ENCODE data around the gene ADGRL2. TPM values are rescaled to one million over a fixed set of nuclear protein-coding genes. Genes with fewer than 3 reads are reported as not detected.

The ADGRL2 gene
- total RNA-seq, 1 donor from 2014 or later: 270 TPM

DNA sequence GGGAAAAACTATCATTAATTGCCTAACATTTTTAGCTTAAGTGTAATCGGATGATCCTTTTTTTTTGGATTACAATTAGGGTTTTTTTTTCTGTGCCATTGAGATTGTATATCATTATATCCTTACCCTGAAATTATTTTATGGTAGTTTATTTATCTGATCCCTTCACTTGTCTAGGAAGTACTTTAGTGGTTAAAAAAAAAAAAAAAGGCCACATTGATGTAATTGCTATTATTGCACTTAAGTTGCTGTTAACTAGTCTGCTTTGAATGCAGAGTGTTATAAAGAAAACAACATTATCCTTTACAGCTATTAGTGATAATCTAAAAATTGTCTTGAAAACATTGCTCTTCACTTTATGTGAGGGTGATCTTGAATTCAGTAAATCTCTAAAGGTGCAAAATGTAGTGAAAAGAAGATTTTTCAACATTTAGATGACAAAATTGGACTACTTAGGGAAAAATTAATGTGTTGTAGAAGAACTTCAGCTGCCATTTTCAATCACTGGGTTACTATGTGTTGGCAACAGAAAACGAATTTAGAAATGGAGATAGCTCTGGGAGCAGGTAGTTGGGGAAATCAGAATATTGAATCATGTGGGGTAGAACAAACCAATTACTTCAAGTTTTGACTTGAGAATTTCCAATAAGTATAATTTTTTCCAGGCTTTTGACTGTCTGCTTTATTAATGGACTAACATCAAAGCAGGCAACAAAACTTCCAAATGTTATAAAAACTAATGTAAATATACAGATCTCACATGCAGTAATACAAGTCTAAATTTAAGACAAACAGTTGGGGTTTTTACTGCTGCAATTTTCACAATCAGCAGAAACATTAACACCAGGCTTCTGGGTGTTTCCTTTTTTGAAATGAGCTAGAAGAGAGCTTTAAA lies 5.0 kb downstream of the ADGRL2 start:
- peak overlapping the region; percentile 88 for H3K4me2 ChIP-seq
- Mint-ChIP-seq H3K27me3 (ENCODE audit: insufficient read depth, low read depth) (peaks cover 5% of the 10 kb centered on the region), H3K4me1 (peaks cover 50% of the 10 kb centered on the region), H3K27ac (peak overlapping the region; percentile 93), H3K4me3 (peak overlapping the region; percentile 85), H3K36me3 (peaks cover 4% of the 10 kb centered on the region), H3K9me3 (no peaks in the 10 kb centered on the region)
- peak overlapping the region; percentile 97 for H3K27ac ChIP-seq
- H2AFZ ChIP-seq (replicated peaks): no peak overlapping the region
- H3K9ac ChIP-seq: peak overlapping the region; percentile 40
- peaks cover 61% of the 10 kb centered on the region for H3K4me1 ChIP-seq
- H3K36me3 ChIP-seq: no peaks in the 10 kb centered on the region
- no peak for DNase-seq (ENCODE audit: low spot score)
- H3F3A ChIP-seq (ENCODE audit: low read depth): peaks cover 43% of the 10 kb centered on the region
- H3K4me3 ChIP-seq: peak overlapping the region; percentile 98
- H3K27me3 ChIP-seq: no peaks in the 10 kb centered on the region
- no peaks in the 10 kb centered on the region for H3K9me3 ChIP-seq (ENCODE audit: low read depth)
- H4K20me1 ChIP-seq (ENCODE audit: low read depth): peaks cover 89% of the 10 kb centered on the region
- H3K79me2 ChIP-seq (ENCODE audit: low read depth): peaks cover 99% of the 10 kb centered on the region
- TF ChIP-seq EZH2 (IDR thresholded peaks at IDR 0.05): no peak
- TF ChIP-seq, protein P1, sequence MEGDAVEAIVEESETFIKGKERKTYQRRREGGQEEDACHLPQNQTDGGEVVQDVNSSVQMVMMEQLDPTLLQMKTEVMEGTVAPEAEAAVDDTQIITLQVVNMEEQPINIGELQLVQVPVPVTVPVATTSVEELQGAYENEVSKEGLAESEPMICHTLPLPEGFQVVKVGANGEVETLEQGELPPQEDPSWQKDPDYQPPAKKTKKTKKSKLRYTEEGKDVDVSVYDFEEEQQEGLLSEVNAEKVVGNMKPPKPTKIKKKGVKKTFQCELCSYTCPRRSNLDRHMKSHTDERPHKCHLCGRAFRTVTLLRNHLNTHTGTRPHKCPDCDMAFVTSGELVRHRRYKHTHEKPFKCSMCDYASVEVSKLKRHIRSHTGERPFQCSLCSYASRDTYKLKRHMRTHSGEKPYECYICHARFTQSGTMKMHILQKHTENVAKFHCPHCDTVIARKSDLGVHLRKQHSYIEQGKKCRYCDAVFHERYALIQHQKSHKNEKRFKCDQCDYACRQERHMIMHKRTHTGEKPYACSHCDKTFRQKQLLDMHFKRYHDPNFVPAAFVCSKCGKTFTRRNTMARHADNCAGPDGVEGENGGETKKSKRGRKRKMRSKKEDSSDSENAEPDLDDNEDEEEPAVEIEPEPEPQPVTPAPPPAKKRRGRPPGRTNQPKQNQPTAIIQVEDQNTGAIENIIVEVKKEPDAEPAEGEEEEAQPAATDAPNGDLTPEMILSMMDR (IDR thresholded peaks at IDR 0.05): no peak
- no peak for TF ChIP-seq EZH2phosphoT487 (IDR thresholded peaks at IDR 0.05)

DNA sequence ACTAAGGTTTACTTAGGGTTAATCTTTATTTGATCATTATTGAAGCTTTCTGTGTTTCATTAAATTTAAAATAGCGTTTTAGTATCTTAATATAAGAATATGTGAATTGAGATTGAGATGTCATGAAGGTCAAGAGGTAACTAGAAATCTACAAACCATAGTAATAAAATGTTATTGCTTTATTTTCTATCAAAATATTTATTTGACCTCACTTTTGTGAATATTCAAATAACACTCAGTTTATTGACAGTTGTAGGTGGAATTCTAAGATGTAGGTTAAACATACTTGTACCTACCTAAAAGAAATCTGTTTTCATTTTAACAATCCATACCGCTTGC lies 5.7 kb downstream of the ADGRL2 start:
- peak overlapping the region; percentile 97 for H3K27ac ChIP-seq
- H3K4me1 Mint-ChIP-seq: peaks cover 56% of the 10 kb centered on the region
- no peaks in the 10 kb centered on the region for H3K9me3 Mint-ChIP-seq
- H4K20me1 ChIP-seq (ENCODE audit: low read depth): peaks cover 94% of the 10 kb centered on the region
- H3K27me3 Mint-ChIP-seq (ENCODE audit: insufficient read depth, low read depth): peaks cover 2% of the 10 kb centered on the region
- H3K27ac Mint-ChIP-seq: no peak overlapping the region
- peak overlapping the region; percentile 88 for H3K4me2 ChIP-seq
- no peak overlapping the region for H2AFZ ChIP-seq (replicated peaks)
- H3K36me3 Mint-ChIP-seq: peaks cover 11% of the 10 kb centered on the region
- H3K36me3 ChIP-seq: no peaks in the 10 kb centered on the region
- H3K9ac ChIP-seq: peak overlapping the region; percentile 12
- H3K4me3 ChIP-seq: peak overlapping the region; percentile 98
- H3K9me3 ChIP-seq (ENCODE audit: low read depth): no peaks in the 10 kb centered on the region
- H3F3A ChIP-seq (ENCODE audit: low read depth): peaks cover 37% of the 10 kb centered on the region
- TF ChIP-seq EZH2phosphoT487 (IDR thresholded peaks at IDR 0.05) (no peak), EZH2 (IDR thresholded peaks at IDR 0.05) (no peak)
- TF ChIP-seq, protein P1 (IDR thresholded peaks at IDR 0.05): no peak
- peaks cover 67% of the 10 kb centered on the region for H3K4me1 ChIP-seq
- no peak for DNase-seq (ENCODE audit: low spot score)
- peak overlapping the region; percentile 85 for H3K4me3 Mint-ChIP-seq
- H3K79me2 ChIP-seq (ENCODE audit: low read depth): peaks cover 100% of the 10 kb centered on the region
- no peaks in the 10 kb centered on the region for H3K27me3 ChIP-seq

DNA sequence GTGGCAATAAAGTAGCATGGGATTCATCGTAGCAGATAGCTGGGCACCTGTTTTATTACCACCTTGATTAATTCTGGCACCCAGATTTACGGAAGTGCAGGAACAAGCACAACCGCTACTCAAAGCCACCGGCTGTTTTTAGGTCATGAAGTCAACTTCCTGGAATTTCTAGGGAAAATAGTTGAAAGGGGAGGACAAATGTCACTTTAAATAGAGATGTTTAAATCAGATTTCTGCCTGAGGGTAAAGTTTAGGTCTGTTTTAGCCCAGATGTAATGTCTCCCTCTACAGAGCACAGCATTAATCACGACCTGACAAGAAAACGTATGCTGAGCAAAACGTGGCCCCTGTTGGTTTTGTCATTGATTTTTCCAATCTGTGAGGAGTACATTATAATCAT lies 8.0 kb downstream of the ADGRL2 start:
- Histone ChIP-seq H3K79me2 (ENCODE audit: low read depth) (peaks cover 100% of the 10 kb centered on the region), H3K36me3 (no peaks in the 10 kb centered on the region), H3K27ac (no peak overlapping the region), H3K4me3 (peak overlapping the region; percentile 98), H4K20me1 (ENCODE audit: low read depth) (peaks cover 100% of the 10 kb centered on the region), H2AFZ (replicated peaks) (no peak overlapping the region), H3K9ac (no peak overlapping the region), H3F3A (ENCODE audit: low read depth) (peaks cover 28% of the 10 kb centered on the region), H3K4me2 (peak overlapping the region; percentile 88), H3K9me3 (ENCODE audit: low read depth) (no peaks in the 10 kb centered on the region), H3K27me3 (no peaks in the 10 kb centered on the region), H3K4me1 (peaks cover 91% of the 10 kb centered on the region)
- no peak for TF ChIP-seq EZH2phosphoT487 (IDR thresholded peaks at IDR 0.05)
- no peak for TF ChIP-seq EZH2 (IDR thresholded peaks at IDR 0.05)
- TF ChIP-seq, protein P1 (IDR thresholded peaks at IDR 0.05): peak; percentile 43
- Mint-ChIP-seq H3K27ac (no peak overlapping the region), H3K4me3 (peak overlapping the region; percentile 66), H3K4me1 (peaks cover 68% of the 10 kb centered on the region), H3K9me3 (no peaks in the 10 kb centered on the region), H3K36me3 (peaks cover 14% of the 10 kb centered on the region), H3K27me3 (ENCODE audit: insufficient read depth, low read depth) (no peaks in the 10 kb centered on the region)
- peak; percentile 38 for DNase-seq (ENCODE audit: low spot score)

Data from neural progenitor cell (in vitro differentiated cells).